HG03103 (cell line): ENCODE results near the gene SIGLEC14.

Source experiments
- ATAC-seq: cut with Tn5 transposase; IDR thresholded peaks from one replicate; pipeline ENCODE4 v1.9.1; 2021; ENCODE audit warnings: low read depth; ENCODE audit not compliant: unreplicated experiment

SIGLEC14 gene

GRCh38 chr19:51626675-51627074, 19.9 kb downstream of the SIGLEC14 start:
- no peak for ATAC-seq

GRCh38 chr19:51621178-51621577, 25.4 kb downstream of the SIGLEC14 start:
- ATAC-seq, result no peak

- no peak for ATAC-seq
Measured at GRCh38 chr19:51615991-51616390, 30.6 kb downstream of the SIGLEC14 start.

GRCh38 chr19:51614789-51615188, 31.8 kb downstream of the SIGLEC14 start:
- no peak for ATAC-seq

GRCh38 chr19:51610576-51610975, 36.0 kb downstream of the SIGLEC14 start:
- ATAC-seq, result no peak

- ATAC-seq, result no peak
Measured at GRCh38 chr19:51607920-51608562, 38.6 kb downstream of the SIGLEC14 start.

- peak; percentile 88 for ATAC-seq
Measured at GRCh38 chr19:51607077-51607476, 39.5 kb downstream of the SIGLEC14 start.

GRCh38 chr19:51602189-51602854, 44.3 kb downstream of the SIGLEC14 start:
- no peak for ATAC-seq

GRCh38 chr19:51600940-51601580, 45.6 kb downstream of the SIGLEC14 start:
- no peak for ATAC-seq

GRCh38 chr19:51599084-51599483, 47.5 kb downstream of the SIGLEC14 start:
- ATAC-seq, result no peak

GRCh38 chr19:51598159-51598915, 48.3 kb downstream of the SIGLEC14 start:
- no peak for ATAC-seq

GRCh38 chr19:51595190-51596175, 51.1 kb downstream of the SIGLEC14 start:
- ATAC-seq, result no peak

GRCh38 chr19:51594774-51595109, 51.9 kb downstream of the SIGLEC14 start:
- ATAC-seq, result no peak

GRCh38 chr19:51593969-51594773, 52.5 kb downstream of the SIGLEC14 start:
- ATAC-seq, result peak; percentile 98

- ATAC-seq, result no peak
Measured at GRCh38 chr19:51593138-51593890, 53.3 kb downstream of the SIGLEC14 start.
